Panc1 (cell line): ENCODE data around the gene ATP6V0C. TPM values are rescaled to one million over a fixed set of nuclear protein-coding genes. Genes with fewer than 3 reads are reported as not detected.

Source experiments
- ATAC-seq: fragments of 200-7000 bp; cut with Tn5 transposase; 2 replicates; pipeline ENCODE4 v1.9.1; 2020; ENCODE audit warnings: mild to moderate bottlenecking, moderate library complexity
- BruUV-seq: library from RNA; stranded (reverse); fragments of 400-500 nt; replicated peaks from 2 replicates; lab custom pipeline; 2021; lab: Mats Ljungman, UMichigan
- CTCF ChIA-PET: fragments of 300-600 bp; sonication (Branson Sonifier 250); formaldehyde crosslinking; loops from one replicate; lab custom pipeline; 2022; ENCODE audit warnings: antibody characterized with exemption; lab: Charles Lee
- POLR2A ChIA-PET: fragments of 300-600 bp; sonication (Branson Sonifier 250); formaldehyde crosslinking; loops from one replicate; lab custom pipeline; 2022; ENCODE audit warnings: antibody characterized with exemption; lab: Charles Lee
- DNase-seq: peaks from one replicate; pipeline ENCODE4 v3.0.0-alpha.2; 2010; ENCODE audit warnings: low read depth, low spot score
- H3K27ac ChIP-seq: 2 replicates; pipeline ENCODE4 v1.5.1; 2011; ENCODE audit warnings: mild to moderate bottlenecking, low read length, inconsistent platforms
- H3K27me3 ChIP-seq: fragments of 200-500 bp; sonication (Bioruptor generic); 2 replicates; pipeline ENCODE4 v1.6.0; 2014; ENCODE audit warnings: low read length, inconsistent platforms; ENCODE audit not compliant: control insufficient read depth, insufficient read depth
- H3K36me3 ChIP-seq: fragments of 200-500 bp; sonication (Bioruptor generic); 2 replicates; pipeline ENCODE4 v1.5.1; 2014; ENCODE audit warnings: inconsistent platforms, mild to moderate bottlenecking, low read length, moderate library complexity; ENCODE audit not compliant: control insufficient read depth, insufficient read depth
- H3K4me1 ChIP-seq: 2 replicates; pipeline ENCODE4 v1.5.1; 2011; ENCODE audit warnings: inconsistent platforms, mild to moderate bottlenecking, low read length, moderate library complexity; ENCODE audit not compliant: control insufficient read depth, insufficient read depth
- H3K4me3 ChIP-seq, 2 experiments: 2 replicates each; pipeline ENCODE4 v1.5.1; 2011 to 2012; ENCODE audit warnings: low read depth in 2 of 2, low read length in 2 of 2, mild to moderate bottlenecking in 2 of 2, inconsistent platforms in 1 of 2, moderate library complexity in 1 of 2
- H3K9me3 ChIP-seq: fragments of 200-500 bp; sonication (Bioruptor generic); 2 replicates; pipeline ENCODE4 v1.5.1; 2014; ENCODE audit warnings: low read depth, mild to moderate bottlenecking, inconsistent platforms, low read length, moderate library complexity; ENCODE audit not compliant: control insufficient read depth, insufficient read depth
- CTCF ChIP-seq: fragments of 450-650 bp; IDR thresholded peaks from 2 replicates; pipeline ENCODE4 v1.5.1; 2017; ENCODE audit warnings: mild to moderate bottlenecking
- POLR2AphosphoS5 ChIP-seq: IDR thresholded peaks from 2 replicates; pipeline ENCODE4 v1.6.1; 2012; ENCODE audit warnings: mild to moderate bottlenecking, low read depth, low read length, moderate library complexity
- REST ChIP-seq, 2 experiments: IDR thresholded peaks; 2 replicates each; pipeline ENCODE4 v1.6.1; 2011 to 2012; ENCODE audit warnings: low read depth in 2 of 2, control low read depth in 1 of 2, low read length in 1 of 2, mild to moderate bottlenecking in 1 of 2, moderate library complexity in 1 of 2; ENCODE audit not compliant: insufficient read depth in 1 of 2
- SIN3A ChIP-seq: IDR thresholded peaks from 2 replicates; pipeline ENCODE4 v1.6.1; 2012; ENCODE audit warnings: low read depth, mild to moderate bottlenecking, low read length, moderate library complexity, borderline replicate concordance; ENCODE audit not compliant: insufficient read depth
- TCF7L2 ChIP-seq: IDR thresholded peaks from 2 replicates; pipeline ENCODE4 v1.6.1; 2011; ENCODE audit warnings: mild to moderate bottlenecking, low read depth, low read length, inconsistent platforms
- in situ Hi-C: cut with HindIII; loops from 2 replicates; pipeline ENCODE4 v1.10.0; 2016; ENCODE audit warnings: low sequenced_read_pairs, low pct_unique_long_range_greater_than_20kb
- intact Hi-C: fragments of 100-400 bp; cut with micrococcal nuclease; formaldehyde crosslinking; loops from one replicate; pipeline ENCODE4 v1.10.0; 2022; ENCODE audit not compliant: unreplicated experiment
- total RNA-seq: library from RNA; stranded (reverse); gene quantifications from one replicate; pipeline ENCODE4 v1.2.1, GENCODE V29; 2021; ENCODE audit not compliant: unreplicated experiment

The ATP6V0C gene
- total RNA-seq, 1 experiment from 2014 or later, result 282 TPM

- in situ Hi-C loops, result no loop called here
- H3K27ac ChIP-seq, result peak overlapping the region; percentile 29; the same call in 1 of the 2 replicates
- TF ChIP-seq SIN3A (no peak), CTCF (no peak), REST (IDR thresholded peaks at IDR 0.05; ENCODE audit: insufficient read depth in 1 of 2, low read depth in 2 of 2, low read length in 1 of 2) (no peak), POLR2AphosphoS5 (no peak), TCF7L2 (no peak)
- no peaks in the 10 kb centered on the region; the same call in 1 of the 2 replicates for H3K36me3 ChIP-seq
- no TSS peak for BruUV-seq
- POLR2A ChIA-PET, result no interaction called here
- no peak for DNase-seq
- CTCF ChIA-PET, result no interaction called here
- peaks cover 33% of the 10 kb centered on the region for H3K4me1 ChIP-seq
- no peak for ATAC-seq
- H3K4me3 ChIP-seq, result peak overlapping the region; percentile 58 to 60; a peak in 2 of 4 replicates
- no peaks in the 10 kb centered on the region for H3K27me3 ChIP-seq
- intact Hi-C loops, result no loop called here
- H3K9me3 ChIP-seq, result no peaks in the 10 kb centered on the region
These were observed 37.4 kb upstream of the ATP6V0C start for GRCh38 chr16:2476345-2476720.

GRCh38 chr16:2476741-2477140, 37.0 kb upstream of the ATP6V0C start:
- no peaks in the 10 kb centered on the region for H3K27me3 ChIP-seq
- no peak overlapping the region for H3K27ac ChIP-seq
- no TSS peak for BruUV-seq
- H3K4me1 ChIP-seq, result peaks cover 29% of the 10 kb centered on the region
- CTCF ChIA-PET, result no interaction called here
- TF ChIP-seq TCF7L2 (no peak), SIN3A (no peak), POLR2AphosphoS5 (no peak), REST (IDR thresholded peaks at IDR 0.05; ENCODE audit: insufficient read depth in 1 of 2, low read depth in 2 of 2, low read length in 1 of 2) (no peak), CTCF (no peak)
- intact Hi-C loops (no loop called here), in situ Hi-C loops (no loop called here)
- no peaks in the 10 kb centered on the region; the same call in 1 of the 2 replicates for H3K36me3 ChIP-seq
- POLR2A ChIA-PET, result interaction anchor here (1.1 kb wide), 1 partner anchor 8 kb away, joined by 3 read pairs; no protein-coding TSS in a partner anchor
- ATAC-seq, result no peak
- no peak for DNase-seq
- H3K9me3 ChIP-seq, result no peaks in the 10 kb centered on the region
- no peak overlapping the region for H3K4me3 ChIP-seq
